Prostate gland (tissue), 2 donors: ENCODE measurements around the gene CORO6. TPM values are rescaled to one million over a fixed set of nuclear protein-coding genes. Genes with fewer than 3 reads are reported as not detected.
A peak's percentile ranks its signal among the peaks of the same experiment; 100 is the strongest.

Experiments
- DNase-seq: peaks from one replicate; pipeline ENCODE4 v3.0.0-alpha.2; 2019; ENCODE audit warnings: low spot score
- H3K27ac ChIP-seq, 2 donors: fragments of 200-600 bp; sonication (generic); 2 replicates each; pipeline ENCODE4 v1.5.1; 2017 to 2019
- H3K27me3 ChIP-seq: fragments of 200-600 bp; sonication (generic); replicated peaks from 2 replicates; pipeline ENCODE4 v1.5.1; 2019; ENCODE audit not compliant: insufficient read depth
- H3K36me3 ChIP-seq, 2 donors: fragments of 200-600 bp; sonication (generic); 1 replicate in 1 of 2; 2 replicates in 1 of 2; pipeline versions ENCODE4 v1.5.1 to v1.8.1; 2017 to 2019
- H3K4me1 ChIP-seq: fragments of 200-600 bp; sonication (generic); replicated peaks from 2 replicates; pipeline ENCODE4 v1.5.1; 2019
- H3K4me3 ChIP-seq, 2 donors: fragments of 200-600 bp; sonication (generic); 2 replicates each; pipeline ENCODE4 v1.5.1; 2017 to 2019
- H3K9me3 ChIP-seq: fragments of 200-600 bp; sonication (generic); 2 replicates; pipeline ENCODE4 v1.5.1; 2017
- CTCF ChIP-seq, 4 experiments: fragments of 200-600 bp in 2 of 4; fragments of 450-650 bp in 2 of 4; sonication (generic) in 2 of 4; IDR thresholded peaks; 1 replicate in 3 of 4; 2 replicates in 1 of 4; pipeline ENCODE4 v1.5.1; 2016 to 2019; ENCODE audit warnings: antibody characterized with exemption in 4 of 4, mild to moderate bottlenecking in 2 of 4, moderate library complexity in 2 of 4
- POLR2A ChIP-seq: fragments of 450-650 bp; IDR thresholded peaks from one replicate; pipeline ENCODE4 v1.6.1; 2016; ENCODE audit warnings: antibody characterized with exemption, mild to moderate bottlenecking
- POLR2AphosphoS5 ChIP-seq: sonication (generic); formaldehyde crosslinking; IDR thresholded peaks from one replicate; pipeline ENCODE4 v1.6.1; 2017; ENCODE audit warnings: antibody characterized with exemption
- WGBS: methylation state at CpG from one replicate; pipeline ENCODE4 v1.1.5; 2018; 5-methylcytosine and 5-hydroxymethylcytosine counted together
- intact Hi-C: fragments of 100-400 bp; cut with DNase I; formaldehyde crosslinking; loops from one replicate; pipeline ENCODE4 v1.14.2; 2022
- total RNA-seq, 2 donors: library from RNA; depleted of rRNA; stranded (reverse); fragments of >200 nt; gene quantifications; one replicate each; pipeline ENCODE4 v1.1.0, GENCODE V29; 2016

The CORO6 gene
- total RNA-seq, 2 donors from 2014 or later, result 23.4 to 33.5 TPM

GRCh38 chr17:29621751-29622194 is 939 bp downstream of the CORO6 start:
- intact Hi-C loops, result no loop called here
- Histone ChIP-seq H3K36me3 (no peaks in the 10 kb centered on the region), H3K27me3 (no peaks in the 10 kb centered on the region), H3K9me3 (no peaks in the 10 kb centered on the region), H3K4me3 (peak overlapping the region; percentile 50 to 55), H3K4me1 (no peaks in the 10 kb centered on the region), H3K27ac (peak overlapping the region; percentile 26 to 70)
- 70% methylated on average over 8 of the region's 8 CpGs for WGBS
- TF ChIP-seq CTCF (IDR thresholded peaks at IDR 0.05) (no peak), POLR2A (no peak), POLR2AphosphoS5 (no peak)
- DNase-seq, result no peak

GRCh38 chr17:29620779-29621500 is 1.8 kb downstream of the CORO6 start:
- H3K9me3 ChIP-seq, result no peaks in the 10 kb centered on the region
- no peak overlapping the region for H3K4me3 ChIP-seq
- H3K27ac ChIP-seq, result no peak overlapping the region
- DNase-seq, result no peak
- intact Hi-C loops, result no loop called here
- 97% methylated on average over 12 of the region's 12 CpGs for WGBS
- TF ChIP-seq POLR2A (no peak), CTCF (IDR thresholded peaks at IDR 0.05) (no peak), POLR2AphosphoS5 (no peak)
- no peaks in the 10 kb centered on the region for H3K27me3 ChIP-seq
- no peaks in the 10 kb centered on the region for H3K36me3 ChIP-seq
- H3K4me1 ChIP-seq, result no peaks in the 10 kb centered on the region

- H3K4me3 ChIP-seq, result no peak overlapping the region
- DNase-seq, result no peak
- H3K4me1 ChIP-seq, result no peaks in the 10 kb centered on the region
- 100% methylated on average over 4 of the region's 4 CpGs for WGBS
- H3K27me3 ChIP-seq, result no peaks in the 10 kb centered on the region
- no peak for TF ChIP-seq POLR2A
- intact Hi-C loops, result no loop called here
- H3K9me3 ChIP-seq, result no peaks in the 10 kb centered on the region
- no peak overlapping the region for H3K27ac ChIP-seq
- H3K36me3 ChIP-seq, result no peaks in the 10 kb centered on the region
Measured at GRCh38 chr17:29620271-29620670, 2.4 kb downstream of the CORO6 start.

DNA sequence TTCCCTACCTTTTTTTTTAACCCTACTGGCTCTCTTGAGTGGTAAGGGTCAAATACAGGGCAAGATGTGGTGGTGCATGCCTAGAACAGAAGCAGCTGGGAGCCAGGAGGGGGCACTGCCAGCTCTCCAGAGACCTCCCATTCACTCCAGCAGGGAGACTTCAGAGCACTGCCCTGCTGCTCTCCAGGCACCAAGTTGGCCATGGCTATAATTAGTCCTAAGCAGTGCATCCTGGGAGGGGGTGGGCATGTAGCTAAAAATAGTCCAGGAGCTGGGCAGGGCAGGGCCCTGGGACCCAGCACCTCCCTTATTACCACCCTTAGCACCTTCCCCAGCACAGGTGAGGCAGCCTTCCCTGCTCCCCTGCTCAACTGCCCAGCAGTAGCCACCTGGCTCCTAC is 3.5 kb downstream of the CORO6 start:
- H3K27ac ChIP-seq, result no peak overlapping the region
- H3K36me3 ChIP-seq, result no peaks in the 10 kb centered on the region
- intact Hi-C loops, result no loop called here
- H3K4me3 ChIP-seq, result no peak overlapping the region
- H3K9me3 ChIP-seq, result no peaks in the 10 kb centered on the region
- no peak for TF ChIP-seq POLR2AphosphoS5
- TF ChIP-seq CTCF (IDR thresholded peaks at IDR 0.05), result no peak
- no peak for TF ChIP-seq POLR2A
- no peak for DNase-seq
- H3K4me1 ChIP-seq, result peaks cover 1% of the 10 kb centered on the region
- no peaks in the 10 kb centered on the region for H3K27me3 ChIP-seq

DNA sequence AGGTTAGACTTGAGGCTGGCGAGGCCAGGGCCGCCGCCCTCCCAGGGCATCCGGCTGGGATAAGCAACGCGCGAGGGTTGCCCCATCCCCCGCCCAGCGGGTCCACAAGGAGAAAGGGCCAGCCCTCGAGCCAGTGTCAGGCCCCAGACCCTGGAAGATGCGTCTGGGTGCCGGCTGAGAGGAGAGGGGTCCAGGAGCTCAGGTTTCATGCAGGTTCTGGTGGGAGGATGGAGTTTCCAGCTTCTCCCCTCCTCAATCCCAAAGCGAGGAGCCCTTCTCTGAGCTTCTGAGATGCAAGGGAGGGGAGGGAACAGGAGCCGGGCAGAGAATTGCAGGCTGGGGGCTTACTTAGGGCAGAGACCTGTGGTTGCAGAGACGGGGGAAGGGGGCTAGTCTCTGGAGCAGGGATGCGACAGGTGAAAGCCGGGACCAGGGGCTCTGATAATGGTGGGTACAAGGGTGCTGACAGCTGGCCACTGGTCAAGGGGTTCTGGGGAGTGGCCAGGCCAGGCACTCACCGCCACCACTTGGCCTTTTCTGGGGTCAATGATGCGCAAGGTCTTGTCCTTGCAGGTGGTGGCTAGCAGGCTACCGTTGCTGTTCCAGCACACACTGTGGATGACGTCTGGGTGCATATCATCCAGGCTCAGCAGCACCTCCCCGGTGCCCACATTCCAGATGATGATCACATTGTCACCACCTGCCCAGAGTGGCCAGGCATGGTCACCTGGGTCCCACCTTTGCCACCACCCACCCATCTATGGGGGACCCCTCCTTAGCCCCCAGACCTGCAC is 4.2 kb downstream of the CORO6 start:
- WGBS, result 55% methylated on average over 22 of the region's 22 CpGs
- intact Hi-C loops, result no loop called here
- Histone ChIP-seq H3K36me3 (no peaks in the 10 kb centered on the region), H3K9me3 (no peaks in the 10 kb centered on the region), H3K4me3 (peak overlapping the region in 1 of 2 donors; percentile 10), H3K27ac (no peak overlapping the region), H3K4me1 (peaks cover 5% of the 10 kb centered on the region), H3K27me3 (no peaks in the 10 kb centered on the region)
- TF ChIP-seq POLR2AphosphoS5 (no peak), CTCF (IDR thresholded peaks at IDR 0.05) (no peak), POLR2A (no peak)
- DNase-seq, result no peak
